WTC11 (cell line): ENCODE data around the gene STK39. TPM values are rescaled to one million over a fixed set of nuclear protein-coding genes. Genes with fewer than 3 reads are reported as not detected.
"Not testable (repeated sequence)": the region's sequence is repeated elsewhere in the genome, so short reads cannot be mapped to it uniquely, and the experiment has no call there.

Experiments used
- ATAC-seq: fragments of 200-7000 bp; cut with Tn5 transposase; 2 replicates; pipeline ENCODE4 v1.10.0; 2021; ENCODE audit warnings: mild to moderate bottlenecking, moderate library complexity
- CTCF ChIA-PET: fragments of 300-600 bp; sonication (Branson Sonifier 250); formaldehyde crosslinking; loops from one replicate; lab custom pipeline; 2021; ENCODE audit warnings: antibody characterized with exemption; lab: Charles Lee
- POLR2A ChIA-PET: fragments of 350-600 bp; sonication (Branson Sonifier 250); formaldehyde crosslinking; loops from one replicate; lab custom pipeline; 2021; ENCODE audit warnings: antibody characterized with exemption; lab: Charles Lee
- DNase-seq: peaks from one replicate; pipeline ENCODE4 v3.0.0; 2021; ENCODE audit warnings: low spot score
- H3K27ac Mint-ChIP-seq: 2 replicates; pipeline ENCODE4 v1.8.0; 2021; ENCODE audit warnings: mixed read lengths
- H3K27me3 Mint-ChIP-seq: 2 replicates; pipeline ENCODE4 v1.8.0; 2021; ENCODE audit warnings: low read depth, mild to moderate bottlenecking, moderate library complexity, mixed read lengths
- H3K36me3 Mint-ChIP-seq: 2 replicates; pipeline ENCODE4 v1.8.0; 2021; ENCODE audit warnings: mixed read lengths
- H3K4me1 Mint-ChIP-seq: 2 replicates; pipeline ENCODE4 v1.8.0; 2022; ENCODE audit warnings: mixed read lengths
- H3K4me3 Mint-ChIP-seq: 2 replicates; pipeline ENCODE4 v1.8.0; 2021; ENCODE audit warnings: mild to moderate bottlenecking, moderate library complexity, mixed read lengths
- H3K9me3 Mint-ChIP-seq: 2 replicates; pipeline ENCODE4 v1.8.0; 2021; ENCODE audit warnings: mixed read lengths
- CREB1 ChIP-seq: sonication (generic); formaldehyde crosslinking; IDR thresholded peaks from 2 replicates; pipeline ENCODE4 v1.8.0; 2023; ENCODE audit warnings: mild to moderate bottlenecking, missing genetic modification reagents
- CREM ChIP-seq: sonication (generic); formaldehyde crosslinking; IDR thresholded peaks from 2 replicates; pipeline ENCODE4 v1.8.1; 2022; ENCODE audit warnings: mild to moderate bottlenecking, missing genetic modification reagents, moderate library complexity
- FOXJ3 ChIP-seq: sonication (generic); formaldehyde crosslinking; IDR thresholded peaks from 2 replicates; pipeline ENCODE4 v1.9.0; 2021; ENCODE audit warnings: missing genetic modification reagents, mild to moderate bottlenecking, borderline replicate concordance
- GTF2I ChIP-seq: fragments of 250-450 bp; sonication (Bioruptor Pico); conservative IDR thresholded peaks from 2 replicates; pipeline ENCODE4 v1.4.0; 2021; ENCODE audit warnings: mild to moderate bottlenecking
- HMGA2 ChIP-seq: fragments of 250-450 bp; sonication (Bioruptor Pico); IDR thresholded peaks from 2 replicates; pipeline ENCODE4 v1.4.0; 2021; ENCODE audit warnings: mild to moderate bottlenecking, moderate library complexity
- IRF1 ChIP-seq: sonication (generic); formaldehyde crosslinking; IDR thresholded peaks from 2 replicates; pipeline ENCODE4 v1.8.0; 2023; ENCODE audit warnings: missing genetic modification reagents
- IRF2 ChIP-seq: sonication (generic); formaldehyde crosslinking; IDR thresholded peaks from 2 replicates; pipeline ENCODE4 v1.8.0; 2022; ENCODE audit warnings: low read depth, missing genetic modification reagents, borderline replicate concordance
- JAZF1 ChIP-seq: fragments of 250-450 bp; sonication (Bioruptor Pico); IDR thresholded peaks from 2 replicates; pipeline ENCODE4 v1.9.0; 2021; ENCODE audit warnings: moderate library complexity, mild to moderate bottlenecking, inconsistent platforms
- MXD4 ChIP-seq: fragments of 250-450 bp; sonication (Bioruptor Pico); IDR thresholded peaks from 2 replicates; pipeline ENCODE4 v1.8.0; 2021; ENCODE audit warnings: mild to moderate bottlenecking, moderate library complexity, borderline replicate concordance
- NFE2L1 ChIP-seq: sonication (generic); formaldehyde crosslinking; IDR thresholded peaks from 2 replicates; pipeline ENCODE4 v1.8.1; 2023; ENCODE audit warnings: missing genetic modification reagents
- SOX15 ChIP-seq: fragments of 250-450 bp; sonication (Bioruptor Pico); IDR thresholded peaks from 2 replicates; pipeline ENCODE4 v1.9.0; 2021; ENCODE audit warnings: mild to moderate bottlenecking
- TEAD1 ChIP-seq: sonication (generic); formaldehyde crosslinking; IDR thresholded peaks from 2 replicates; pipeline ENCODE4 v1.8.0; 2022; ENCODE audit warnings: mild to moderate bottlenecking, missing genetic modification reagents
- USF2 ChIP-seq: sonication (generic); formaldehyde crosslinking; IDR thresholded peaks from 2 replicates; pipeline ENCODE4 v1.8.1; 2023; ENCODE audit warnings: mild to moderate bottlenecking, missing genetic modification reagents, moderate library complexity
- ZNF121 ChIP-seq: sonication (generic); formaldehyde crosslinking; IDR thresholded peaks from 2 replicates; pipeline ENCODE4 v1.8.0; 2023; ENCODE audit warnings: missing genetic modification reagents
- ZNF219 ChIP-seq: sonication (generic); formaldehyde crosslinking; IDR thresholded peaks from 2 replicates; pipeline ENCODE4 v1.8.0; 2023; ENCODE audit warnings: missing genetic modification reagents, mild to moderate bottlenecking, borderline replicate concordance
- ZNF263 ChIP-seq: sonication (generic); formaldehyde crosslinking; IDR thresholded peaks from 2 replicates; pipeline ENCODE4 v1.8.1; 2022; ENCODE audit warnings: low read depth, mild to moderate bottlenecking, moderate library complexity, missing genetic modification reagents
- ZNF396 ChIP-seq: fragments of 250-450 bp; sonication (Bioruptor Pico); IDR thresholded peaks from 2 replicates; pipeline ENCODE4 v1.8.0; 2021; ENCODE audit warnings: mild to moderate bottlenecking, moderate library complexity, borderline replicate concordance
- ZNF416 ChIP-seq: fragments of 250-450 bp; sonication (Bioruptor Pico); IDR thresholded peaks from 2 replicates; pipeline ENCODE4 v1.9.0; 2021; ENCODE audit warnings: mild to moderate bottlenecking, inconsistent platforms
- ZSCAN18 ChIP-seq: fragments of 250-450 bp; sonication (Bioruptor Pico); IDR thresholded peaks from 2 replicates; pipeline ENCODE4 v2.1.2; 2022; ENCODE audit warnings: mild to moderate bottlenecking, moderate library complexity
- total RNA-seq: library from RNA; stranded (reverse); gene quantifications from 3 replicates; pipeline ENCODE4 v1.2.3, GENCODE V29; 2021
- TF ChIP-seq, protein P1 (sequence below): sonication (generic); formaldehyde crosslinking; IDR thresholded peaks from 2 replicates; pipeline ENCODE4 v1.8.0; 2022; ENCODE audit warnings: mild to moderate bottlenecking, missing genetic modification reagents
- TF ChIP-seq, protein P2 (sequence below): sonication (generic); formaldehyde crosslinking; IDR thresholded peaks from 2 replicates; pipeline ENCODE4 v1.8.1; 2022; ENCODE audit warnings: low read depth, missing genetic modification reagents, borderline replicate concordance
- TF ChIP-seq, protein P3 (sequence below): sonication (generic); formaldehyde crosslinking; IDR thresholded peaks from 2 replicates; pipeline ENCODE4 v1.8.1; 2023; ENCODE audit warnings: mild to moderate bottlenecking, moderate library complexity, missing genetic modification reagents
- TF ChIP-seq, protein P4 (sequence below): fragments of 250-450 bp; sonication (Bioruptor Pico); IDR thresholded peaks from 2 replicates; pipeline ENCODE4 v1.9.0; 2021; ENCODE audit warnings: mild to moderate bottlenecking
- TF ChIP-seq, protein P5 (sequence below): fragments of 250-450 bp; sonication (Bioruptor Pico); IDR thresholded peaks from 2 replicates; pipeline ENCODE4 v1.9.0; 2021; ENCODE audit warnings: moderate library complexity, mild to moderate bottlenecking, inconsistent platforms, borderline replicate concordance

STK39 gene
- total RNA-seq, 1 experiment from 2014 or later: 20.5 TPM

- no peak for TF ChIP-seq FOXJ3
- TF ChIP-seq, protein P1, sequence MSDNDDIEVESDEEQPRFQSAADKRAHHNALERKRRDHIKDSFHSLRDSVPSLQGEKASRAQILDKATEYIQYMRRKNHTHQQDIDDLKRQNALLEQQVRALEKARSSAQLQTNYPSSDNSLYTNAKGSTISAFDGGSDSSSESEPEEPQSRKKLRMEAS (CRISPR knock-in tag): no peak
- no peak for TF ChIP-seq ZNF396 (CRISPR knock-in tag)
- TF ChIP-seq ZNF263 (CRISPR knock-in tag): no peak
- no peak for TF ChIP-seq CREB1 (CRISPR knock-in tag)
- no peak for TF ChIP-seq ZSCAN18 (CRISPR knock-in tag)
- TF ChIP-seq TEAD1 (CRISPR knock-in tag): no peak
- no peak for TF ChIP-seq IRF2 (CRISPR knock-in tag)
- TF ChIP-seq USF2: no peak
- TF ChIP-seq HMGA2: no peak
- no peak for TF ChIP-seq MXD4 (CRISPR knock-in tag)
- TF ChIP-seq, protein P2, sequence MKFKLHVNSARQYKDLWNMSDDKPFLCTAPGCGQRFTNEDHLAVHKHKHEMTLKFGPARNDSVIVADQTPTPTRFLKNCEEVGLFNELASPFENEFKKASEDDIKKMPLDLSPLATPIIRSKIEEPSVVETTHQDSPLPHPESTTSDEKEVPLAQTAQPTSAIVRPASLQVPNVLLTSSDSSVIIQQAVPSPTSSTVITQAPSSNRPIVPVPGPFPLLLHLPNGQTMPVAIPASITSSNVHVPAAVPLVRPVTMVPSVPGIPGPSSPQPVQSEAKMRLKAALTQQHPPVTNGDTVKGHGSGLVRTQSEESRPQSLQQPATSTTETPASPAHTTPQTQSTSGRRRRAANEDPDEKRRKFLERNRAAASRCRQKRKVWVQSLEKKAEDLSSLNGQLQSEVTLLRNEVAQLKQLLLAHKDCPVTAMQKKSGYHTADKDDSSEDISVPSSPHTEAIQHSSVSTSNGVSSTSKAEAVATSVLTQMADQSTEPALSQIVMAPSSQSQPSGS (CRISPR knock-in tag): no peak
- TF ChIP-seq CREM (CRISPR knock-in tag): no peak
- no peak for TF ChIP-seq GTF2I (CRISPR knock-in tag)
- TF ChIP-seq, protein P3, sequence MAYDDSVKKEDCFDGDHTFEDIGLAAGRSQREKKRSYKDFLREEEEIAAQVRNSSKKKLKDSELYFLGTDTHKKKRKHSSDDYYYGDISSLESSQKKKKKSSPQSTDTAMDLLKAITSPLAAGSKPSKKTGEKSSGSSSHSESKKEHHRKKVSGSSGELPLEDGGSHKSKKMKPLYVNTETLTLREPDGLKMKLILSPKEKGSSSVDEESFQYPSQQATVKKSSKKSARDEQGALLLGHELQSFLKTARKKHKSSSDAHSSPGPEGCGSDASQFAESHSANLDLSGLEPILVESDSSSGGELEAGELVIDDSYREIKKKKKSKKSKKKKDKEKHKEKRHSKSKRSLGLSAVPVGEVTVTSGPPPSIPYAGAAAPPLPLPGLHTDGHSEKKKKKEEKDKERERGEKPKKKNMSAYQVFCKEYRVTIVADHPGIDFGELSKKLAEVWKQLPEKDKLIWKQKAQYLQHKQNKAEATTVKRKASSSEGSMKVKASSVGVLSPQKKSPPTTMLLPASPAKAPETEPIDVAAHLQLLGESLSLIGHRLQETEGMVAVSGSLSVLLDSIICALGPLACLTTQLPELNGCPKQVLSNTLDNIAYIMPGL (CRISPR knock-in tag): no peak
- TF ChIP-seq, all 79 proteins: peak for 0
Observed at GRCh38 chr2:168085801-168086361, 161.5 kb downstream of the STK39 start (continued).

DNA sequence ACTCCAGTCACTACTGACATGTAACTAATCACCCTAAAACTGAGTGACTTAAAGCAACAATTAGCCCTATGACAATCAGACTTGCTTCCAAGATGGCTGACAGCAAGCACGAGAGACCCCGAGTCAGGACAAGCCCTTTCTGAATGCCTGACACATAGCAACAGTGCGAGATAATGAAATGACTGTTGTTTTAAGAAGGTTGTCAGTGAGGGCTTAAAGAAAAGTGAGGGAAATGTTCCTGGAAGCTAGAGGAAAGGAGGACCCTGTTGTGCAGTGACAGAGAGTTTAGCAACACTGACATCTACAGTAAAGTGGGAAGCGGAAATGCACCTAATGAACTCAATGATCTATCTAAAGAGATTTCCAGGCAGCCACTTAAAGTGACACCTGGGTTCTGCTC, 163.1 kb downstream of the STK39 start:
- Mint-ChIP-seq H3K4me3 (no peak overlapping the region), H3K36me3 (peaks cover 9% of the 10 kb centered on the region), H3K27me3 (no peaks in the 10 kb centered on the region), H3K4me1 (peaks cover 6% of the 10 kb centered on the region), H3K27ac (0 out of 2 replicates have a peak overlapping the region, but pooled peaks have one; percentile 40), H3K9me3 (peaks cover 16% of the 10 kb centered on the region)
- CTCF ChIA-PET: no interaction called here
- POLR2A ChIA-PET: no interaction called here
- ATAC-seq (no peak; the same call in 1 of the 2 replicates), DNase-seq (no peak)
- TF ChIP-seq IRF1 (CRISPR knock-in tag) (no peak), ZNF121 (no peak), HMGA2 (no peak), NFE2L1 (CRISPR knock-in tag) (no peak), SOX15 (no peak), ZNF416 (CRISPR knock-in tag) (no peak), JAZF1 (CRISPR knock-in tag) (no peak), ZNF219 (CRISPR knock-in tag) (no peak)
- TF ChIP-seq, protein P4, sequence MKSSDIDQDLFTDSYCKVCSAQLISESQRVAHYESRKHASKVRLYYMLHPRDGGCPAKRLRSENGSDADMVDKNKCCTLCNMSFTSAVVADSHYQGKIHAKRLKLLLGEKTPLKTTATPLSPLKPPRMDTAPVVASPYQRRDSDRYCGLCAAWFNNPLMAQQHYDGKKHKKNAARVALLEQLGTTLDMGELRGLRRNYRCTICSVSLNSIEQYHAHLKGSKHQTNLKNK: no peak
- TF ChIP-seq, protein P5, sequence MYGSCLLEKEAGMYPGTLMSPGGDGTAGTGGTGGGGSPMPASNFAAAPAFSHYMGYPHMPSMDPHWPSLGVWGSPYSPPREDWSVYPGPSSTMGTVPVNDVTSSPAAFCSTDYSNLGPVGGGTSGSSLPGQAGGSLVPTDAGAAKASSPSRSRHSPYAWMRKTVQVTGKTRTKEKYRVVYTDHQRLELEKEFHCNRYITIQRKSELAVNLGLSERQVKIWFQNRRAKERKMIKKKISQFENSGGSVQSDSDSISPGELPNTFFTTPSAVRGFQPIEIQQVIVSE (CRISPR knock-in tag): no peak
- TF ChIP-seq, protein P3 (CRISPR knock-in tag): no peak

- CTCF ChIA-PET, DNase-seq: not testable (repeated sequence)
Observed at GRCh38 chr2:168081452-168081851, 165.9 kb downstream of the STK39 start.

More at GRCh38 chr2:168081452-168081851, 165.9 kb downstream of the STK39 start:
- H3K4me3 Mint-ChIP-seq, H3K27me3 Mint-ChIP-seq, H3K36me3 Mint-ChIP-seq, POLR2A ChIA-PET, ATAC-seq, H3K4me1 Mint-ChIP-seq, H3K27ac Mint-ChIP-seq: not testable (repeated sequence)
- peaks cover 16% of the 10 kb centered on the region for H3K9me3 Mint-ChIP-seq
